NCI-H2196 (cell line): Measurements from ENCODE around the gene TXNDC2.
"Not testable (repeated sequence)": the region's sequence is repeated elsewhere in the genome, so short reads cannot be mapped to it uniquely, and the experiment has no call there.

Experiments used
- DNase-seq: peaks from one replicate; lab custom pipeline; 2025; ENCODE audit not compliant: unreplicated experiment; lab: John Stamatoyannopoulos, UW

TXNDC2 gene

DNA sequence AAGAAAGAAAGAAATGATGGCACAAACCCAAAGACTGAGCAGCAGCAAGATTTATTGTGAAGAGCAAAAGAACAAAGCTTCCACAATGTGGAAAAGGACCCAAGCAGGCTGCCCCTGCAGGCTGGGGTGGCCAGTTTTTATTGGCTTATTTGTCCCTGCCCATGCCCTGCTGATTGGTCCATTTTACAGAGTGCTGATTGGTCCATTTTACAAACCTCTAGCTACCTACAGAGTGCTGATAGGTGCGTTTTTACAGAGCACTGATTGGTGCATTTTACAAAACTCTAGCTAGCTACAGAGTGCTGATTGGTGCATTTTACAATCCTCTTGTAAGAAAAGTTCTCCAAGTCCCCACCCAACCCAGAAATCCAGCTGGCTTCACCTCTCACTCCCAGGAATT lies 26.5 kb downstream of the TXNDC2 start:
- not testable (repeated sequence) for DNase-seq

DNA sequence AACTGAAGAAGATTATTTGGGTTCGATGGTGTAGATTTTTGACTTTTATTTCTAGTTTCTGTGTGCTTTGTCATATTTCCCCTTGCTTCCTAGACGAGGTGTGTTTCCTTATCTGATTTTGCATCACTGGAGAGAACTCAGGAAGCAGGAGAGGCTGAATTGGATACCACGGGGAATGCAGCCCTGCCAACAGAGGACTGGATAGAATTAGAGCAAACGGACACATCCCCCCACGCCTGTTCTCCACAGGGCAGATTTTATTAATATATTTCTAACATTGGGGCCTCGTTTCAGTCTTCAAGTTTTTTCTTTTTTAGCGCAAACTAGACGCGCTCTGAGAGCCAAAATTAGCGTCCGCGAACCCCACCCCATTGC lies 27.4 kb downstream of the TXNDC2 start:
- DNase-seq = no peak

DNA sequence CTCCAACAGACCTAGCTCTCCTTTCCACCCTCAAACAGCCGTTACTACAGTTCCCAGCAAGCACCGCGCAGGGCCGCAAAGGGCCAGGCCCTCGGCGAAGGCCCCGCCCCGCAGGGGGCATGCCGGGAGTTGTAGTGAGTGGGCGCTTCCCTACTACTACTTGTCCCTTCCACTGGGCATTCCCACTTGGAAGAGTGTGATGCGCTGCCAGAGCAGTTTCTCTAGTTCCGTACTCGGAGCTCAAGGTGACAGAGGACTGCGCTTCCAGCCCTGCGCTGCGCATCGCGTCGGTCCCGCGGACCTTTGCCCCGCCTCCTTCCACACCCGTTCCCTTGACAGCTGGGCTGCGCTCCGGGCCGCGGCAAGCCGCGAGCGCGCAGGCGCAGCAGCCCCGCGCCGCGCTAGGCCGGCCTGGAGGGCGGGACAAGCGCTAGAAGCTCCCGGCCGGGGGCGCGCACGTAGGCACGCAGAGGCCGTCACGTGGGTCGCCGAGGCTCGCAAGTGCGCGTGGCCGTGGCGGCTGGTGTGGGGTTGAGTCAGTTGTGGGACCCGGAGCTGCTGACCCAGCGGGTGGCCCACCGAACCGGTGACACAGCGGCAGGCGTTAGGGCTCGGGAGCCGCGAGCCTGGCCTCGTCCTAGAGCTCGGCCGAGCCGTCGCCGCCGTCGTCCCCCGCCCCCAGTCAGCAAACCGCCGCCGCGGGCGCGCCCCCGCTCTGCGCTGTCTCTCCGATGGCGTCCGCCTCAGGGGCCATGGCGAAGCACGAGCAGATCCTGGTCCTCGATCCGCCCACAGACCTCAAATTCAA lies 28.0 kb downstream of the TXNDC2 start, which contains the start of gene VAPA:
Gene VAPA, plus strand, starts transcription at position 491 of the 808 bp plus-strand sequence. Its CDS starts 241 bp downstream, at position 732.
- peak; percentile 99 for DNase-seq

DNA sequence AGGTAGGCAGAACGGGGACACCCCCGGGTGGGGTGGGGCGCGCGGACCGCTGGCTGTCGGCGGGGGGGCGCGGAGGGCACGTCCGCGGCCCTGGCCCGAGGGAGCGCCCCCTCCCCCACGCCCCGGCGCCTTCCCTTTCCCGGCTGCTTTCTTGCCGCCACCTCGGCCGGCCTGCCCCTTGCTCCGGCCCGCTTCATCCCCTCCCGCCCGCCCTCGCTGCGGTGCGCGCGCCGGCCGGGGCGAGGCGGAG lies 28.5 kb downstream of the TXNDC2 start:
- no peak for DNase-seq

DNA sequence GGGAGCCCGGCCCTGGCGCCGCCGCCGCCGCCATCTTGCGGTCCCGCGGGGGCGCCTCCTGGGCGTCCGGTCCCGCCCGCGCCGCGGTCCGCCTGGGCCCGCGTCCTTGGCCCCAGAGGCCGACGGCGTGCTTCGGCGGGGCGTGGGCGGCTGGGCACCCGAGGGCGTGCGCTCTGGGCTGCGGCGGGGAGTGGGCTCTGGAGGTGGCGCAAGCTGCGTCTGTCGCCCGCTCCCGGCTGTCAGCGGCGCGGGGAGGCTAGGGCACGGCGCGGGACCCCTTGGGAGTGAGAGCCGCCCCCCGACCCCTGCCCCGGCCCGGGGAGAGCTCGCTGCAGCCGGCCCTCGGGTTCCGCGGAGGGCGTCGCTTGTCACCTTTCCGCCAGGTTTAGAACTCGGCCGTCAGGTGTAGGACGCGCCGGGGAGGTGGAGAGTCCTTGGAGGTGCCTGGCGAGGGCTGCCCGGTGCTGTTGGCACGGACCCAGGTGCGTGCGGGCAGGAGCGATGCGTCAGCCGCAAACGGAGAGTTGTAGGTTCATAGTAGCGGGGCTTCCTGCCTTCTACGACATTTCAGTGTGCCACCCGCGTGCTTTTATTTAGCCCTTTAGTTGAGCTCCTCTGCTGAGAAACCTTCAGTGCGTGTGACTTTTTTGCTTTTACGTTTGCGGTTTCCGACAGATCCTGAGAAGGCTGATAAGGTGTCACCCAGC lies 29.0 kb downstream of the TXNDC2 start:
- DNase-seq = peak; percentile 74

DNA sequence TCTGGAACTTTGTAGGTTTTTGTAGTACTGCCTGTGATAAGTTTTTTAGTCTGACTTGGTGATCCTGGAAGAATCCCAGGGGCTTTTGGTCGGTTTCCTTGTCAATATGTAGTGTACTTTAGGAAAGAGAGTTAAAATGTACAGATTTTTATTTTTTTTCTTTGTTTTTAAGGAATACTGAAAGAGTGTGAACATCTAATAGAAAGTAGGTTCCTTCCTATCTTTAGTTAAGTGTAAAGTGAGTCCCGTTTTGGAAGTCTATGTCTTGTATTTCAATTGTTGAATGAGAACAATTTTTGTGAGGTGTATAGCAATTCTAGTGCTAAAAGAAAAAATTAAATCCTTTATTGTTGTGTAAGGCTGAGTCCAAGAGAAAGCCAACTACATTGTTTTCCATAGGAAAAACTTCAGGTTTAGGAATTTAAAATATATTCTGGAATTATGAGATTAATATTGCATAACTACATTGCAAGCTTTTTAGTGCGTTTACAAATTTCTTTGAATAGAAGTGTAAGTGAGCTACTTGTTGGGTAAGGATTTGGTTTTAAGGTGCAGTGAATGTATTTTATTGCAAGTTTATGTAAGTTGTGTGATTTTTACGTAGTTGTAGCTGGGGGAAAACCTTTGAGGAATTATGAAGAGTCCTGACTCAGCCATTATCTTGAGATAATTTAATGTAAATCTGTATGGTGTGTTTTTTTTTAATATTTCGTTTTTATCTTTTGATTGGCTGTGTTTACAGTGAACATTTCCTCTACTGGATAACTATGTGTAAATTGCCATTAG lies 29.7 kb downstream of the TXNDC2 start:
- DNase-seq = no peak

DNA sequence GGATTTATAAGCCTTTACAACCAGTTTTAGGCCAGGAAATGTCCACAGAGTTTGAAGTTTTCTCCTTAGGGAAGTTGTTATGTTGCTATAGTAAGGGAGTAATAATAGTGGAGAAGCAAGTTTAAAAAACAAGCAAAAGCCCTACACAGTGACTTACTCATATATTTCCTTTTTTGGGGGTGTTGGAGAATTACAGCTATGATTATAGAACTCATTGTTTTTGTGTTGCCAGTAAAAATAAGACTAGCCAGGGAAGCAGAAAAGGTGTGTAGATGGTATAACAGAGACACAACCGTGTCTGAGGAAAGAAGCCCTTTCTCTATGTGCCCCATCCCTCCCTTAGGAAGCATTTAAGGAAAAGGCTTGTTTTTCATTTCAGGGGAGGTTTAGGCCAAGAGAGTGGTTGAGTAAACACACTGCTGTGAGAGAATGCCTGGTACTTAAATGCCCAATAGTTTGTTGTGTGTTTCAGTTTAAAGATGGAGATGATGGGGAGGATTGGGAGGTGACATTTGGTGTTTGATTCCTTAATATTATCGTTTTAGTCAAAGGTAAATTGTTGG lies 30.4 kb downstream of the TXNDC2 start:
- DNase-seq = no peak

DNA sequence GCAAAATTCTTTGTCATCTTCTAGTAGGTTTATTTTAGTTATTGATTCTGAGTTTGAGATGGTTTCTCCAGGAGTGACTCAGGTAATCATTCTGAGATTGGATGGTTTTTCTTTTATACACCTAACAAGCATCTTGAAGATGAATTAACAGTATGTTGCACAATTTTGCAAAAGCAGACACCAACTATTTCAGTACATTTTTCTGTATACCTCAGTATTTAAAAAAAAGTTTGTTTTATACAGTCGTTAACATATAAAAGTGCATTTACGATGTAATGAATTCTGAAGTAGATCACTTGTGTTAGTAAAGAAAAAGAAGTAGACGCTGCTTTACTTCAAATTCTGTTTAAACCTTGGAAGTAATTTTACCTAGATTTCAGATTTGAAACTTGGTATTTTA lies 31.0 kb downstream of the TXNDC2 start:
- DNase-seq = no peak

DNA sequence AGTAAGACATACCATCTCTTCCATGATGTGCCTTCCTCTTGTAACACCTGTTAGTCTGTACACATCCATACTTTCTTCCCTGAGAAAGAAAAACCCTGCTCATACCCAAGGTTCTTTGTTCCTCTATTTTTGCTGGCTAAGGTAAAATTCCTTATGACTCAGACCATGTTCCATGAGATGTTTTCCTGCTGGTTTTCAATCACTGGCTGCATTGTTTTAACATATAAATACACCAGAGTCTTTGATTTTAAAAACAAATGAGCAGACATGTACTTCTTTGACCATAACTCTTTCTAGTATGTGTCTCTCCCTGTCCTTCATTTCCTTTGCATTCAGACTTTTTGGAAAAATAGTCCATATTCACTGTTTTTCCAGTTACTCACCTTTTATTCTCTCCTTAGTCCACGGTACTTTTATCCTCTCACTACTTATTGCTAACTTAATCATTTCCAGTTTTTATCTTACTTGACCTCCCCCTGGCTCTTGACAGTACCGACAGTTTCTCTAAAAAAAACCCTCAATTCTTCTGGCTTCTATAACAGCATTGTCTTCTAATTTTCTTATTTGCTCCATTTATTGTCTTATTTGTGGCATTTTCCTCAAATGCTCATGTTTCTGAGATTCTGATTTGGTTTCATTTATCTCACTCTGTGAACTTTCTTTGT lies 32.4 kb downstream of the TXNDC2 start:
- DNase-seq = no peak

DNA sequence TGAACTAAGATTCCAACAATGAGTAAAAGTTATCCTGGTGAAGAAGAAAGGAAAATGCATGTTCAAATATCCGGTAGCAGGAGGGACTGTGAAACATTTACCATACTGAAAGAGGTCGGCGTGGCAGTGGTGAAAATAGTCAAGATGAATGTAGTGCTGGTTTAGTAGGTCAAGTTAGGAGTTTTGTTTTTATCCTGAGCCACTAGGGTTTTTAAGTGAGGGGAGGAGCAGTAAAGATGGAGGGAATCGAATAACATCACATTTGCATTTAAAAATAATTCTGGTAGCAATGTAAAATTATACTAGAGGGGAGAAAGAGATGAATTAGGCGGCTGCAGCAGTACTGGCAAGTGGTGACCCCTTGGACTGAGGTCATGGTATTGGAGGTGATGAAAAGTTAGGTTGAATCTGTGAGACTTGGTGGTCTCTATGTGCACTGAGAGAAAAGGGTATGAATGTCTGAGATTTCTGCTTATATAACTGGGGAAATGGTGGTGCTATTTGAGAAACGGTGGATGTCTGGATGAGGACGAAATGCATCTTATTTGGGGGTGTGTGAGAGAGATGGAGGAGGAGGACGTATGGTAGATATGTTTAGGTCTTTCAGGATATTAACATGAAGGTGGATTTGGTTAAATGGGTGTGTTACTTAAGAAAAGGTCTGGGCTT lies 33.9 kb downstream of the TXNDC2 start:
- no peak for DNase-seq

DNA sequence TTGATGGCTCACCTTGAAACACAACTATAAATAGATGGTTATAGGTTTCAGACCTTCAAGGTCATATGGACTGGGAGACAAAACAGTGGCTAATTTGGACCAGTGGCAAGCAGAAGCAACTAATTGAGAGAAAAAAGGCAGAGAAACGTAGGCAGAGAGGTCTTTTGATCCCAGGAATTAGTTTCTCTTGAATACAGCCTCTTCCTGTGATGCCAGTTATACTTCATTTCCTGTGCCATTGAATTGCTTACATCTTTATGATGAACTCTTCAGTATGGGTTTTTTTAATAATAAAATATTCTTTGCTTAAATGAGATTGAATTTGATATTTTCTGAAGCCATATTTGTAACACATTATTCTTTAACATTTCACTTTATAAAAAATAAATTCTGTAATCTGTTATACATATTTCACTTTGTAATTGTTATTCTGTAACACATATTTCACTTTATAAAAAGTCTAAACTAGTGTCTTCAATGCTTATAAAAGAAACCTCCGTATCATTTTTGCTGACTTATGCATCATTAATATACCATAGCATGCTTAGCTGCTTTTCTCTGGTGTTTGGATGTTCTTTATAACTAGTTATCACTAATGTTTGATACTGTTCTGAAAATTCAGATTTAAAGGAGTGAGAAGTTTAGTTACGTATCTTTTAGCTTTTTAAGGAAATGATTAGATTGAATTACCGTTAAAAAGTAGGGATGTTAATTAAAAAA lies 37.0 kb downstream of the TXNDC2 start:
- no peak for DNase-seq

DNA sequence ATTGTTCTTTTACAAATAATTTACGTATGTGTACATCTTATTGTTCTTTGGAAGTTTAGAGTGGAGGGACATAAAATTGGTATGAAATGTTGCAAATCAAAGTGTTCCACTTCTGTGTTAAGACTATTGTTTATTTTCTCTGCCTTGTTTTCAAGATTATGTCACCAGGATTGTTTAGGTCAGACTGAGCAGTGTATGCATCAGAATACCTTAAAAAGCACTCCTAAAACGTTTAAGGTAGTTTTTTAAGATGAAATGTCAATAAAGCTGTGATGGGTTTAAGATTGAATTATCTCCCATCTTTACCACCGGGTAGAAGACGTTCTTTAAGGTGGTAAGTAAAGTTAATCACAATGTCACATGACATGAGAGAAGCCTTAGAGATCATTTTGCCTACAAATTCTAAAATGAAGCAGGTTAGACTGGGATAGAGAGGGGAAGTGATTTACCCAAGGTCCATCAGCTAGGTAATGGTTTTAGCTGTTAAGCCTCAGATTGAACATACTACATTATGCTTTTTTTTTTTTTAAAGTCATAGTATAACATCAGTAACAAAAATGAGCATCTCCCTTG lies 38.7 kb downstream of the TXNDC2 start:
- no peak for DNase-seq

DNA sequence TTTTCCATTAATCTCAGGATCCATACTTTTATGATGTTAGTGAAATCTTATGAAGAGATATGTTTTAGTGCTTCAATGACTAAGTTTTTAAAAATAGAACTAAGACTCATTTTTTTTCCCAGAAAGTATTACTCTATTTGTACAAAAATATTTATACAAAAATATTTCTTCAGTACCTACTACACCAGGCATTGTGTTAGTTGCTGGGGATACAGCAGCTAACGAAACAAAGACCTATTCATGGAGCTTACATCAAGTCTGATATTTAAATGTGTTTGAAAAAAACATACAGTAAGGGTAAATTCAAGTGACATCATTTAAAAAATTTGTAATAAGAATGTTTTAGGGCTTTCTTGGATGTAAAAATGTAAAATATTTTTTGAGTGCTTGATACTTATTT lies 39.6 kb downstream of the TXNDC2 start:
- no peak for DNase-seq

DNA sequence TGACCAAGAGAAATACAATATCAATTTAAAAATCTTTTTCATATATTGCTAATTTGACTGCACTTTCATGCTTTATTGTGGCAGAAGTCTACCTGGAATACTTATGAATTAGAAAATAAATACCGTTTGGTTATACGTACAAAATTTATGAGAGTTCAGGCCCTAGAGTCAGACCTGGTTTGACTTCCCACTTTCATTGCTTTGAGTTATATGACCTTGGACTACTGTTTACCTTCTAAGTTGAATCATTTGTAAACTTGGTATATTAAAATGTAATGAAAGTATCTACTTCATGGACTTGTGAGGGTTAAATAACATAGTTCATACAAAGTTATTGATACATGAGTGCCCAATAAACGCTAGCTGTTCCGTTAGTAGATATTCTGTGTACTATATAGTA lies 40.0 kb downstream of the TXNDC2 start:
- no peak for DNase-seq

DNA sequence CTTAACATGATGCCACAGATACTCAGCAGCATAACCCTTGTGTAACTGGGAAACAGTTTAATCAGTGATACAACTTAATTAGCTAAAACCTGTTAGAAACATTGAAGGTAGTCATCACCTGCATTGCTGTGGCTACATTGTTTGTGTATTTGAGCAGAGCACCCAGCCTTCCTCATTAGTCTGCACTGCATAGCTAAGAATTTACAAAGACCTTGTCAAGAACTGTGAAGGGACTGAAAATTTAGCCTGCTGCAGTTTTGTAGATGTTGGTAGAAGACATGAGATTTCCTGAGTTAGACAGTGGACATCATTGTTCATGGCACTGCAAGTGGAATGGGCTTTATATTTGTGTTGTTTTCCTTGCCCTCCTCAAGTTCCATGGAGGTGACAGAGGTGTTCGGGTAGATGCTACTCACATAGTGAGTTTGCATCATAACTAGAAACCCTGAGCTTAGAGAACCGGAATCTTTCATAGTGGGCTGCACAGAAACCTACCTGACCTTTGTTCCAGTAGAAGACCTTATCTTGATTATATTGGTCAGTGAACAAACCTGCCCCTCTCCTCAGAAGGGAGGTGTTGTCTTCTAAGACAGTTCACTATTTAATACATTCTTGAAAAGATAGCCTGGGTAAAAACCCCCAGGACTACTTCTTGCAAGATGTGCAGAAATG lies 40.6 kb downstream of the TXNDC2 start:
- DNase-seq = no peak

DNA sequence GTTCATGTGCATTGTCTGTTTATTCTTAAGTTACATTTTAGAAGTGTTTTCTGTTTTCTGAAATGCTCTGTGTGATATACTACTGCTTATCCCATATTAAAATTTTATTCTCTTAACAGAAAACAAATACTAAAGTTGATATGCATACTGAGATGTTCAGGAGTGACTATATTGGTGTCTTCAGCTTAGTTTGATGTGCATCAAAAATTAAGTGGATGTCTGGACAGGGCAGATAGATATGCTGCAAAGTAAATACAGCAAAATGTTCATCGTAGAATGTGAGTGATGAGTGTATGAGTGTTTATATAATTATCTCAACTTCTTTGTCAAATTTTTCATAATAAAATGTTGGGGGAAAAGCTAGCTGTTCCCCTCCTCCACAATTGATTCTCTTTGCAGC lies 41.2 kb downstream of the TXNDC2 start:
- DNase-seq = no peak

DNA sequence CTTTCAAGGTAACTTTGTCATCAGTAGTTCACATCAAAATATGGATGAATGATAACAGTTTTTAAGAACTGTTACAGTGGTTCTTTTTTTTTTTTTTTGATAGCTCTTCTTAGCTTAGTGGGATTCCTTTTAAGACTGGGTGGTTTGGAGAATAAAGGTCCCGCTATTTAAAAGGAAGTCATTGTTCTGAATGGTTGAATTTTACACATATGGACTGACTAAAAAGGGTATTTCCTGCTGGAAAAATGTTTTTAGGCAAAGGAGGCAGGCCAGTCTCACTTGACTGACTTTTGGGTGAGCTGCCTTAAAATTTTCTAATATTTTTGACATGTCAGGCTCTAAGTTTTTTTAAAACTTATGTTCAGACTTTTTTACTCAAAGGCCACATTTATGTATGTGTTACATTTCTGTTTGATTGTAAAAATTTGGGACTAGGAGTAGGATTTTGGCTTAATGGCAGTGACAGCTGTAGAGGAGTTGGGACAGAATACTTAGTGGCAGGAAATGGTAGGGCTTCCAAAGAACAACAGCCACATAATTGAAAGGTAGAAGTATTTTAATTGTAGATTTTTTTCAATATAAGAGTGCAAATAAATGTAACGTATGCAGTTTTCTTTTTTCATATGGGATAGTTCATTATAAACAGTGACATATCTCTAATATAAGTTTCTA lies 41.8 kb downstream of the TXNDC2 start:
- DNase-seq = no peak

DNA sequence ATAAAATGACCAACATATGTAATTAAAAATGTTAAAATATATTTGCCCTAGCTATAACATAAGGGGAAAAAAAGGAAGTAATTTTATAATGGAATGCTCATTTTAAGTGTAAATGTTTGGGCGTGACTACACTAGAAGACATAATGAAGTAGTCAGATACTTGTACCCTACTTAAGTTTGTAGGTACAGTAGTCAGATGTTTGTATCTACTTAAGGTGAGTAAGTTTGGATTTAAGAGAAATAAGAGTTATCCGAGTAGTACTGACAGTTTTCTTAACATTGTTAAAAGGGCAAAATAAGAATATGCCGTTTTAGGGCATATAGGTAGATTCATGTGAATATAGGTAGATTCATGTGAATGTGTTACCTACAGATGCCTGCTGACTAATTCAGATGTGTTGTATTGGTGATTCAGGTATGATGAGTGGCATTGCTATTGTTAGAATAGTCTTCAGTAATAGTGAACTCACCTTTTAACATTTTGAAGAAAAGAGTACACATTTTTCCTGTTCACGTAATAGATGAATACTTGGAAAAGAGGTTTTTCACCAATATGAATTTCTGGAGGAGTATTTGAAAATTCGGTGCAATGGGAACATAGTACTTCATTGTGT lies 43.0 kb downstream of the TXNDC2 start:
- DNase-seq = no peak
